ENCODE results near the gene UBASH3A. TPM values are rescaled to one million over a fixed set of nuclear protein-coding genes. Genes with fewer than 3 reads are reported as not detected.

The UBASH3A gene
- total RNA-seq, 1 experiment from 2014 or later: 0.07 TPM

DNA sequence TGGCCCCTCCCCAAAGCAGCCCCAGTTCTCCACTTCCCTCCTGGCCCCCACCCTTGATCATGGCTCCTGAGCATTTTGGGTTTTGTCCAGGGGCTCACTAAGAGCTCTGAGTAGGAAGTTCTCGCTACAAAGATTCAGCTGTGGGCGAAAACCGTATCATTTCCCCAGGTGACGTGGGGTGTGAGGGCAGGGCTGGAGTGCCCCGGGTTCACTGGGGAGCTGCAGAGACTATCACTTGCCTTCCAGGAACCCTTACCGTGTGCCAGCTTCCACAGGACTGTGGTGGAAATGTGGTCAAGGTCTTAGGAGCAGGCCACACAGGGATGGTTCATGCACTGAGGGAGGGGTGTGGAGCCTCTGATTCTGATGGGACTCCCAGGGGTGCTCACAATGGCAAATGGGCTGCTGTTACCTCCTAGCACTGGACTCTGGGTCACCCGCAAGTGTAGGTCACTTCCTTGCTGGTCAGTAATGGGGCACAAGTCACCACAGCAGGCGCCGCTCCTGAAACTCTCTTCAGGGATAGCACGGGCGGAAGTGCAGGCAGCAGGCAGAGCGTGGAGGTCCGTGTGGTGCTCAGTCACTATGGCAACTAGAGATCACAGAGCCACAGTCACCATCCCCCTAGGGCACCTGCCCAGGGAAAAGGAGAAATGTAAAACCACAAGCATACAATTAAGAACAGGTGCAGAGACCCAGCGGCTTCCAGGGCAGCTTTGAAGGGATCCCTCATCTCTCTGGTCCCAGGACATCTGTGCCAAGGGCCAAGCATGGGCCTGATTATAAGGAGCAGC lies 56.9 kb downstream of the UBASH3A start:
- ChIA-PET POLR2A (no interaction called here), RAD21 (ENCODE audit: low non-redundant PET in 1 of 2, low total read pairs in 2 of 2, uncharacterized antibody in 2 of 2, unreplicated experiment in 2 of 2) (no interaction called here), CTCF (no interaction called here)
- Histone ChIP-seq H3K4me2 (ENCODE audit: low read length) (no peak overlapping the region), H3K9me3 (ENCODE audit: control insufficient read depth in 1 of 2, insufficient read depth in 1 of 2, low read depth in 1 of 2, low read length in 2 of 2) (no peaks in the 10 kb centered on the region), H3K36me3 (ENCODE audit: control insufficient read depth in 1 of 2, insufficient read depth in 2 of 2, low read length in 2 of 2) (no peaks in the 10 kb centered on the region), H3K27me3 (ENCODE audit: insufficient read depth, low read length) (no peaks in the 10 kb centered on the region), H2AFZ (ENCODE audit: low read depth, low read length, poor library complexity, severe bottlenecking) (no peak overlapping the region), H4K20me1 (ENCODE audit: insufficient read depth) (no peaks in the 10 kb centered on the region), H3K79me2 (ENCODE audit: insufficient read depth, low read length) (no peaks in the 10 kb centered on the region), H3K4me3 (replicated peaks in 1 of 2; ENCODE audit: low read depth in 1 of 2, low read length in 2 of 2) (no peak overlapping the region), H3K9ac (ENCODE audit: low read length) (no peak overlapping the region), H3K27ac (ENCODE audit: low read depth, low read length) (no peak overlapping the region), H3K4me1 (ENCODE audit: control insufficient read depth in 1 of 2, insufficient read depth in 2 of 2, low read length in 2 of 2) (peaks cover 0 to 8% of the 10 kb centered on the region in 2 experiments; a peak in 1 of 4 replicates), H3K9me2 (ENCODE audit: insufficient read depth) (no peaks in the 10 kb centered on the region)
- no peak for ATAC-seq
- TF ChIP-seq ZFX (IDR thresholded peaks at IDR 0.05) (no peak), SIN3A (IDR thresholded peaks at IDR 0.05; ENCODE audit: low read depth) (no peak), ELF1 (IDR thresholded peaks at IDR 0.05; ENCODE audit: borderline replicate concordance, low read depth) (no peak), POLR2AphosphoS5 (IDR thresholded peaks at IDR 0.05; ENCODE audit: low read depth, low read length) (no peak), CBX3 (IDR thresholded peaks at IDR 0.05; ENCODE audit: low read depth) (no peak), RAD21 (IDR thresholded peaks at IDR 0.05; ENCODE audit: low read depth) (no peak), JUND (IDR thresholded peaks at IDR 0.05) (no peak), YY1 (IDR thresholded peaks at IDR 0.05; ENCODE audit: extremely low read depth, insufficient replicate concordance, low read depth, low read length) (no peak), POLR2A (IDR thresholded peaks at IDR 0.05; ENCODE audit: borderline replicate concordance, extremely low read depth, insufficient read depth, insufficient read length) (no peak), SRF (IDR thresholded peaks at IDR 0.05; ENCODE audit: low read depth) (no peak), EZH2phosphoT487 (IDR thresholded peaks at IDR 0.05; ENCODE audit: borderline replicate concordance) (no peak)
- TF ChIP-seq, protein P1, sequence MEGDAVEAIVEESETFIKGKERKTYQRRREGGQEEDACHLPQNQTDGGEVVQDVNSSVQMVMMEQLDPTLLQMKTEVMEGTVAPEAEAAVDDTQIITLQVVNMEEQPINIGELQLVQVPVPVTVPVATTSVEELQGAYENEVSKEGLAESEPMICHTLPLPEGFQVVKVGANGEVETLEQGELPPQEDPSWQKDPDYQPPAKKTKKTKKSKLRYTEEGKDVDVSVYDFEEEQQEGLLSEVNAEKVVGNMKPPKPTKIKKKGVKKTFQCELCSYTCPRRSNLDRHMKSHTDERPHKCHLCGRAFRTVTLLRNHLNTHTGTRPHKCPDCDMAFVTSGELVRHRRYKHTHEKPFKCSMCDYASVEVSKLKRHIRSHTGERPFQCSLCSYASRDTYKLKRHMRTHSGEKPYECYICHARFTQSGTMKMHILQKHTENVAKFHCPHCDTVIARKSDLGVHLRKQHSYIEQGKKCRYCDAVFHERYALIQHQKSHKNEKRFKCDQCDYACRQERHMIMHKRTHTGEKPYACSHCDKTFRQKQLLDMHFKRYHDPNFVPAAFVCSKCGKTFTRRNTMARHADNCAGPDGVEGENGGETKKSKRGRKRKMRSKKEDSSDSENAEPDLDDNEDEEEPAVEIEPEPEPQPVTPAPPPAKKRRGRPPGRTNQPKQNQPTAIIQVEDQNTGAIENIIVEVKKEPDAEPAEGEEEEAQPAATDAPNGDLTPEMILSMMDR (IDR thresholded peaks at IDR 0.05 in 2 of 3, conservative IDR thresholded peaks at IDR 0.05 in 1 of 3; ENCODE audit: borderline replicate concordance in 1 of 3, insufficient read depth in 1 of 3, low read depth in 2 of 3, low read length in 2 of 3): no peak
- TF ChIP-seq, protein P2, sequence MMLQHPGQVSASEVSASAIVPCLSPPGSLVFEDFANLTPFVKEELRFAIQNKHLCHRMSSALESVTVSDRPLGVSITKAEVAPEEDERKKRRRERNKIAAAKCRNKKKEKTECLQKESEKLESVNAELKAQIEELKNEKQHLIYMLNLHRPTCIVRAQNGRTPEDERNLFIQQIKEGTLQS (IDR thresholded peaks at IDR 0.05): no peak
- TF ChIP-seq, protein P3, sequence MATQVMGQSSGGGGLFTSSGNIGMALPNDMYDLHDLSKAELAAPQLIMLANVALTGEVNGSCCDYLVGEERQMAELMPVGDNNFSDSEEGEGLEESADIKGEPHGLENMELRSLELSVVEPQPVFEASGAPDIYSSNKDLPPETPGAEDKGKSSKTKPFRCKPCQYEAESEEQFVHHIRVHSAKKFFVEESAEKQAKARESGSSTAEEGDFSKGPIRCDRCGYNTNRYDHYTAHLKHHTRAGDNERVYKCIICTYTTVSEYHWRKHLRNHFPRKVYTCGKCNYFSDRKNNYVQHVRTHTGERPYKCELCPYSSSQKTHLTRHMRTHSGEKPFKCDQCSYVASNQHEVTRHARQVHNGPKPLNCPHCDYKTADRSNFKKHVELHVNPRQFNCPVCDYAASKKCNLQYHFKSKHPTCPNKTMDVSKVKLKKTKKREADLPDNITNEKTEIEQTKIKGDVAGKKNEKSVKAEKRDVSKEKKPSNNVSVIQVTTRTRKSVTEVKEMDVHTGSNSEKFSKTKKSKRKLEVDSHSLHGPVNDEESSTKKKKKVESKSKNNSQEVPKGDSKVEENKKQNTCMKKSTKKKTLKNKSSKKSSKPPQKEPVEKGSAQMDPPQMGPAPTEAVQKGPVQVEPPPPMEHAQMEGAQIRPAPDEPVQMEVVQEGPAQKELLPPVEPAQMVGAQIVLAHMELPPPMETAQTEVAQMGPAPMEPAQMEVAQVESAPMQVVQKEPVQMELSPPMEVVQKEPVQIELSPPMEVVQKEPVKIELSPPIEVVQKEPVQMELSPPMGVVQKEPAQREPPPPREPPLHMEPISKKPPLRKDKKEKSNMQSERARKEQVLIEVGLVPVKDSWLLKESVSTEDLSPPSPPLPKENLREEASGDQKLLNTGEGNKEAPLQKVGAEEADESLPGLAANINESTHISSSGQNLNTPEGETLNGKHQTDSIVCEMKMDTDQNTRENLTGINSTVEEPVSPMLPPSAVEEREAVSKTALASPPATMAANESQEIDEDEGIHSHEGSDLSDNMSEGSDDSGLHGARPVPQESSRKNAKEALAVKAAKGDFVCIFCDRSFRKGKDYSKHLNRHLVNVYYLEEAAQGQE (IDR thresholded peaks at IDR 0.05; ENCODE audit: low read depth): no peak
- DNase-seq (ENCODE audit: low read depth, low spot score): no peak
- intact Hi-C loops (cut with micrococcal nuclease): no loop called here
- BruUV-seq (replicated peaks): no TSS peak

Measured in HCT116 (cell line).